Uterus (tissue), 4 donors: ENCODE results near the gene SEPHS2. TPM values are rescaled to one million over a fixed set of nuclear protein-coding genes. Genes with fewer than 3 reads are reported as not detected.

Experiments
- DNase-seq, 2 donors: peaks; one replicate each; pipeline ENCODE4 v3.0.0-alpha.2; 2019 to 2020
- H3K27ac ChIP-seq, 2 donors: fragments of 200-600 bp; sonication (generic); 1 replicate in 1 of 2; 2 replicates in 1 of 2; pipeline ENCODE4 v1.5.1; 2016 to 2018
- H3K27me3 ChIP-seq, 2 donors: fragments of 200-600 bp; sonication (generic); one replicate each; pipeline ENCODE4 v1.5.1; 2018 to 2019; ENCODE audit warnings: control low read depth in 1 of 2
- H3K36me3 ChIP-seq, 2 donors: fragments of 200-600 bp; sonication (generic); one replicate each; pipeline ENCODE4 v1.5.1; 2019; ENCODE audit warnings: control low read depth in 1 of 2
- H3K4me1 ChIP-seq, 2 donors: fragments of 200-600 bp; sonication (generic); one replicate each; pipeline ENCODE4 v1.5.1; 2018 to 2019; ENCODE audit warnings: control low read depth in 1 of 2
- H3K4me3 ChIP-seq, 2 donors: fragments of 200-600 bp; sonication (generic); 1 replicate in 1 of 2; 2 replicates in 1 of 2; pipeline ENCODE4 v1.5.1; 2018 to 2019; ENCODE audit warnings: mild to moderate bottlenecking in 1 of 2
- H3K9me3 ChIP-seq, 2 donors: fragments of 200-600 bp; sonication (generic); one replicate each; pipeline ENCODE4 v1.5.1; 2019; ENCODE audit warnings: control low read depth in 1 of 2
- CTCF ChIP-seq, 4 experiments: fragments of 200-600 bp in 2 of 4; fragments of 450-650 bp in 2 of 4; sonication (generic) in 2 of 4; IDR thresholded peaks; one replicate each; pipeline ENCODE4 v1.5.1; 2016 to 2019; ENCODE audit warnings: antibody characterized with exemption in 4 of 4, mild to moderate bottlenecking in 2 of 4, moderate library complexity in 1 of 4
- POLR2A ChIP-seq, 2 donors: fragments of 450-650 bp; IDR thresholded peaks; one replicate each; pipeline ENCODE4 v1.6.1; 2016; ENCODE audit warnings: antibody characterized with exemption in 2 of 2, mild to moderate bottlenecking in 1 of 2, moderate library complexity in 1 of 2
- intact Hi-C: fragments of 100-400 bp; cut with DNase I; formaldehyde crosslinking; loops from one replicate; pipeline ENCODE4 v1.15.1; 2023; ENCODE audit warnings: low total_unique reads
- total RNA-seq, 4 donors: library from RNA; depleted of rRNA in 3 of 4; stranded (reverse); fragments of >200 nt in 3 of 4; gene quantifications; one replicate each; pipeline versions ENCODE4 v1.1.0 to v1.2.4, GENCODE V29; 2014 to 2023
- donor health status: DM: yes; HTN: yes; CAD: no.

Gene SEPHS2
- total RNA-seq, 4 donors from 2014 or later = 13.6 to 30.9 (median 17.1) TPM

- Histone ChIP-seq H3K27me3 (no peaks in the 10 kb centered on the region), H3K4me1 (no peaks in the 10 kb centered on the region), H3K36me3 (no peaks in the 10 kb centered on the region), H3K9me3 (no peaks in the 10 kb centered on the region), H3K27ac (no peak overlapping the region), H3K4me3 (no peak overlapping the region)
- TF ChIP-seq POLR2A (IDR thresholded peaks at IDR 0.05) (no peak), CTCF (IDR thresholded peaks at IDR 0.05) (no peak)
- intact Hi-C loops = no loop called here
- DNase-seq = no peak
These were observed 3.4 kb upstream of the SEPHS2 start for GRCh38 chr16:30449116-30449435.

- no peak overlapping the region for H3K27ac ChIP-seq
- intact Hi-C loops = no loop called here
- TF ChIP-seq POLR2A (IDR thresholded peaks at IDR 0.05) (no peak), CTCF (IDR thresholded peaks at IDR 0.05) (no peak)
These were observed 2.0 kb upstream of the SEPHS2 start for GRCh38 chr16:30447512-30448226.

GRCh38 chr16:30446203-30446595, 525 bp upstream of the SEPHS2 start:
- DNase-seq = no peak
- Histone ChIP-seq H3K36me3 (no peaks in the 10 kb centered on the region), H3K4me3 (peak overlapping the region; percentile 91 to 96), H3K9me3 (no peaks in the 10 kb centered on the region), H3K27me3 (no peaks in the 10 kb centered on the region), H3K4me1 (no peaks in the 10 kb centered on the region), H3K27ac (peak overlapping the region; percentile 92 to 93)
- no peak for TF ChIP-seq CTCF (IDR thresholded peaks at IDR 0.05)
- no peak for TF ChIP-seq POLR2A (IDR thresholded peaks at IDR 0.05)
- intact Hi-C loops = no loop called here

More at GRCh38 chr16:30447512-30448226, 2.0 kb upstream of the SEPHS2 start:
- no peak overlapping the region for H3K4me3 ChIP-seq
- no peaks in the 10 kb centered on the region for H3K9me3 ChIP-seq
- no peaks in the 10 kb centered on the region for H3K4me1 ChIP-seq
- DNase-seq = no peak
- no peaks in the 10 kb centered on the region for H3K27me3 ChIP-seq
- H3K36me3 ChIP-seq = no peaks in the 10 kb centered on the region

- Histone ChIP-seq H3K27ac (peak overlapping the region; percentile 92 to 93), H3K4me1 (no peaks in the 10 kb centered on the region)
- TF ChIP-seq CTCF (IDR thresholded peaks at IDR 0.05) (no peak), POLR2A (IDR thresholded peaks at IDR 0.05) (no peak)
These were observed 596 bp downstream of the SEPHS2 start for GRCh38 chr16:30445149-30445407.

GRCh38 chr16:30444231-30445148, 1.2 kb downstream of the SEPHS2 start:
- no peak for DNase-seq
- no peaks in the 10 kb centered on the region for H3K4me1 ChIP-seq
- H3K36me3 ChIP-seq = no peaks in the 10 kb centered on the region
- no peaks in the 10 kb centered on the region for H3K27me3 ChIP-seq
- H3K27ac ChIP-seq = peak overlapping the region; percentile 92 to 93
- H3K4me3 ChIP-seq = peak overlapping the region; percentile 91 to 96
- H3K9me3 ChIP-seq = no peaks in the 10 kb centered on the region
- intact Hi-C loops = no loop called here
- no peak for TF ChIP-seq CTCF (IDR thresholded peaks at IDR 0.05)
- TF ChIP-seq POLR2A (IDR thresholded peaks at IDR 0.05) = no peak

More at GRCh38 chr16:30445149-30445407, 596 bp downstream of the SEPHS2 start:
- no peak for DNase-seq
- Histone ChIP-seq H3K36me3 (no peaks in the 10 kb centered on the region), H3K9me3 (no peaks in the 10 kb centered on the region), H3K4me3 (peak overlapping the region; percentile 91 to 96), H3K27me3 (no peaks in the 10 kb centered on the region)
- intact Hi-C loops = no loop called here
